Measurements from ENCODE around the gene MYADML2. TPM values are rescaled to one million over a fixed set of nuclear protein-coding genes. Genes with fewer than 3 reads are reported as not detected.
"Not testable (repeated sequence)": the region's sequence is repeated elsewhere in the genome, so short reads cannot be mapped to it uniquely, and the experiment has no call there.

Gene MYADML2
- total and polyA plus RNA-seq, 8 donors = not detected

DNA sequence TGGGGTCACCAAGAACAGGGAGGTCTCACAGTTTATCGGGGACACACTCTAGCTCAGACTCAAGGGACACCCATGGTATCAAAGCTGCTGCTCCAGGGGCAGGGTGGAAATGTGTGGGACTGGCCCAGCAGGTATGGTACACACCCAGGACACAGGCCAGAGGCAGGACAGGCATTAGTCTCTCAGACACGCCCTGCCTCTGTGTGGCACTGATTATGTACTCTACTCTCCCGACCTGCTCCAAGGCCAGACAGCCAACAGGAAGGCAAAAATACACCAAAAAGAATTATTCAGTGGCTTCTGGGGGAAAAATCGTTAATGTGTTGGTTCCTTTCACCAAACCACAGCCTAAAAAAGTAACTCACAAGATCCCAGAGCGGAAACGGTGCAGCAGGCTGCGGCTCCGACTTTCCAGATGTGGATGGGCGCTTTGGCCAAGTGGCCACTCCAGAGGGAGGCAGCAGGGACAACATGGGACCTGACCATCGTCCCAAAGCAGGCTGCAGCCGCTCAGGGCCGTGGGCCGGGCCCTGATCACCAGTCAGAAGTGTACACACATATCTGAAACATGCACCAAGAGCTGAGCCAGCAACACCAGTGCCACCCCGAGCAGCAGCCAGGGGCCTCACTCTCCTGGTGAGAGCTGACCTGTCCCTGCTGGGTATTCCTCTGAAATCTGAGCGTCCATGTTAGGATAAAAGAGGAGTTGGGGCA is 28.0 kb downstream of the MYADML2 start:
- peak overlapping the region in 1 of 4 donors; percentile 82 for H3K4me3 ChIP-seq
- peak; percentile 79 to 84 for DNase-seq
- H3K36me3 ChIP-seq = peaks cover 40 to 61% (median 51%) of the 10 kb centered on the region in 4 donors
- intact Hi-C loops (cut with DNase I; ENCODE audit: low total_unique reads) = no loop called here
- peak overlapping the region; percentile 83 to 98 (median 88) for H3K27ac ChIP-seq
- 33 to 52% (median 49%) methylated on average over 9 to 15 of the region's 15 CpGs for WGBS, 5 donors
- no peak for TF ChIP-seq EP300 (IDR thresholded peaks at IDR 0.05)
- TF ChIP-seq POLR2AphosphoS5 (IDR thresholded peaks at IDR 0.05) = peak in 2 of 3 donors; percentile 37 to 40
- H3K9me3 ChIP-seq = no peaks in the 10 kb centered on the region
- peaks cover 50 to 86% (median 77%) of the 10 kb centered on the region in 4 donors for H3K4me1 ChIP-seq
- no peaks in the 10 kb centered on the region for H3K27me3 ChIP-seq

GRCh38 chr17:81918333-81918669 is 28.7 kb downstream of the MYADML2 start:
- Histone ChIP-seq H3K4me3 (peak overlapping the region; percentile 79 to 90 (median 84)), H3K36me3 (peaks cover 47 to 68% (median 58%) of the 10 kb centered on the region in 4 donors), H3K4me1 (peaks cover 43 to 82% (median 70%) of the 10 kb centered on the region in 4 donors), H3K27ac (peak overlapping the region; percentile 83 to 98 (median 88))
- H3K9me3 ChIP-seq; DNase-seq; intact Hi-C loops (cut with DNase I; ENCODE audit: low total_unique reads); H3K27me3 ChIP-seq: not testable (repeated sequence)
- WGBS, 5 donors = 17 to 39% (median 26%) methylated on average over 9 of the region's 9 CpGs

GRCh38 chr17:81917565-81918332 is 29.3 kb downstream of the MYADML2 start, which contains the start of gene SIRT7:
SIRT7 (minus strand) TSS chr17:81918176; CDS start chr17:81918131, 45 bp downstream.
- intact Hi-C loops (cut with DNase I; ENCODE audit: low total_unique reads) = no loop called here
- WGBS, 5 donors = 0 to 1% (median 1%) methylated on average over 57 to 94 of the region's 94 CpGs
- no peaks in the 10 kb centered on the region for H3K27me3 ChIP-seq
- peaks cover 51 to 71% (median 61%) of the 10 kb centered on the region in 4 donors for H3K36me3 ChIP-seq
- H3K9me3 ChIP-seq = no peaks in the 10 kb centered on the region
- no peak for TF ChIP-seq EP300 (IDR thresholded peaks at IDR 0.05)
- TF ChIP-seq CTCF (IDR thresholded peaks at IDR 0.05) = no peak
- no peak for TF ChIP-seq POLR2A (IDR thresholded peaks at IDR 0.05)
- peak in 2 of 3 donors; percentile 92 to 95 for TF ChIP-seq POLR2AphosphoS5 (IDR thresholded peaks at IDR 0.05)
- H3K4me1 ChIP-seq = peaks cover 37 to 77% (median 65%) of the 10 kb centered on the region in 4 donors
- DNase-seq = peak; percentile 83 to 95
- peak within 1 kb of the TSS; percentile 83 to 98 (median 88) for H3K27ac ChIP-seq
- peak within 1 kb of the TSS; percentile 79 to 90 (median 84) for H3K4me3 ChIP-seq

GRCh38 chr17:81916234-81917001 is 30.6 kb downstream of the MYADML2 start:
- Histone ChIP-seq H3K9me3 (no peaks in the 10 kb centered on the region), H3K27me3 (no peaks in the 10 kb centered on the region), H3K4me3 (peak overlapping the region; percentile 79 to 90 (median 84)), H3K36me3 (peaks cover 51 to 70% (median 61%) of the 10 kb centered on the region in 4 donors), H3K27ac (peak overlapping the region in 4 of 5 donors; percentile 12 to 98 (median 86)), H3K4me1 (peaks cover 32 to 76% (median 64%) of the 10 kb centered on the region in 4 donors)
- 62 to 75% (median 71%) methylated on average over 21 of the region's 21 CpGs for WGBS, 5 donors
- peak in 2 of 3 donors; percentile 9 to 51 for TF ChIP-seq POLR2AphosphoS5 (IDR thresholded peaks at IDR 0.05)
- no peak for TF ChIP-seq POLR2A (IDR thresholded peaks at IDR 0.05)
- TF ChIP-seq EP300 (IDR thresholded peaks at IDR 0.05) = no peak
- TF ChIP-seq CTCF (IDR thresholded peaks at IDR 0.05) = no peak
- intact Hi-C loops (cut with DNase I; ENCODE audit: low total_unique reads) = no loop called here
- DNase-seq = peak; percentile 61 to 65

DNA sequence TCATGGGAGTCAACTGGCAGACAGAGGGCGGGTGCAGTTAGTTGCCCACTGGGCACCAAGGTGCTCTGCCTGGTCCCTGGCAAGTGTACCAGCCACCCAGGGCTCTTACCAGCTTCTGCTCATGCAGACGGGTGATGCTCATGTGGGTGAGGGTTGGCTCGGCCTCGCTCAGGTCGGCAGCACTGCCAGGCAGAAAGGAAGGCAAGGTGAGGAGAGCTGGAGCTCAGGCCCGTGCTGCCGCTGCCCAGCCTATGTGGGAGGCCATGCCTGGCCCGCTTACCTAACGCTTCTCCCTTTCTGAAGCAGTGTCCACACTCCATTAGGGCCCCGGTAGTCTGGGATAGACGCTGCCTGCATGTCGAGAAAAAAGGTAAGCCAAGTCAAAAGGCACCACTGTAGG is 31.7 kb downstream of the MYADML2 start:
- H3K4me3 ChIP-seq = no peak overlapping the region
- peaks cover 36 to 71% (median 60%) of the 10 kb centered on the region in 4 donors for H3K4me1 ChIP-seq
- H3K27me3 ChIP-seq = no peaks in the 10 kb centered on the region
- intact Hi-C loops (cut with DNase I; ENCODE audit: low total_unique reads) = no loop called here
- H3K9me3 ChIP-seq = no peaks in the 10 kb centered on the region
- no peak overlapping the region for H3K27ac ChIP-seq
- TF ChIP-seq EP300 (IDR thresholded peaks at IDR 0.05) (no peak), POLR2A (IDR thresholded peaks at IDR 0.05) (no peak)
- 83 to 93% (median 86%) methylated on average over 12 of the region's 12 CpGs for WGBS, 5 donors
- peaks cover 47 to 60% (median 51%) of the 10 kb centered on the region in 4 donors for H3K36me3 ChIP-seq
- DNase-seq = no peak
